OCI-M2 (cell line): ENCODE measurements around the gene FIBIN.
"Not testable (repeated sequence)": the region's sequence is repeated elsewhere in the genome, so short reads cannot be mapped to it uniquely, and the experiment has no call there.

Experiments
- DNase-seq: peaks from one replicate; lab custom pipeline; 2025; ENCODE audit not compliant: unreplicated experiment; lab: John Stamatoyannopoulos, UW

FIBIN gene

DNA sequence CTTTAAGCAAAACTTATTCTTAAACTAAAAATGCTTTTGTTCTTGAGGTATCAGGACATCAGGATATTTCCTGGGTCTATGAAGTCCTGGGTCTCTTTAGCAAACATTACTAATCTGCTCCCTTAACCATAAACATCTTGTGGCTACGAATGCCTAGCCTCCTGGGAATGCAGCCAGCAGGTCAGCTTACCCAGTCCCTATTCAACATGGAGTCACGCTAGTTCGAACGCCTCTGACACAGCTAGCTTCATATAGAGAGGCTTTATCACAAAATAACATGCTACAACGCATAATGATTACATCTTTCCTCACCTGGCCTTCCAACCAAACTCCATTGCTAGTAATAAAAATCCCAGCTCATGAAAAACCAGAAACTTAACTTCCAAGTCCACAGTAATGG is 17.5 kb upstream of the FIBIN start:
- DNase-seq = no peak

DNA sequence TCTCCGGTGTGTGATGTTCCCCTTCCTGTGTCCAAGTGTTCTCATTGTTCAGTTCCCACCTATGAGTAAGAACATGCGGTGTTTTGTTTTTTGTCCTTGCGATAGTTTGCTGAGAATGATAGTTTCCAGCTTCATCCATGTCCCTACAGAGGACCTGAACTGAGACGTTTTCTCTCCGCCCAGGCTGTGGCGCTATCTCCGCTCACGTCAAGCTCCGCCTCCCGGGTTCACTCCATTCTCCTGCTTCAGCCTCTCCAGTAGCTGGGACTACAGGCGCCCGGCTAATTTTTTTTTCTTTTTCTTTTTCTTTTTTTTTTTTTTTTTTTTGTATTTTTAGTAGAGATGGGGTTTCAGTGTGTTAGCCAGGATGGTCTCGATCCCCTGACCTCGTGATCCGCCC is 16.7 kb upstream of the FIBIN start:
- not testable (repeated sequence) for DNase-seq

DNA sequence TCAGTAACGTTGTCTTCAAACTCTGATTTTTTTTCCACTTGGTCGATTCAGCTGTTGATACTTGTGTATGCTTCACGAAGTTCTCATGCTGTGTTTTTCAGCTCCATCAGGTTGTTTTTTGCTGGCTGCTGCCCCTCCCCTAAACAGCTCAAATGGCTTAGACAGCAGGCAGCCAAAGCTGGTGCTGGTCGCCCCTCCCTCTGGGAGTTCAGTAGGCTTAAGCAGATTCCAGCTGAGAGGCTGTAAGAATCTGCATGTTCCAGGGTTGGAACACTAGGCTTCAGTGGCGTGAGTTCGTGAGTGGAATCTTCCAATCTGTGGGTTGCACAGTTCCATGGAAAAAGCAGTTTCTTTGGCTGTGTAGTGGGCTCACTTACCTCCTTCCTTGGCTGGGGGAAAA is 10.3 kb upstream of the FIBIN start:
- DNase-seq = no peak

DNA sequence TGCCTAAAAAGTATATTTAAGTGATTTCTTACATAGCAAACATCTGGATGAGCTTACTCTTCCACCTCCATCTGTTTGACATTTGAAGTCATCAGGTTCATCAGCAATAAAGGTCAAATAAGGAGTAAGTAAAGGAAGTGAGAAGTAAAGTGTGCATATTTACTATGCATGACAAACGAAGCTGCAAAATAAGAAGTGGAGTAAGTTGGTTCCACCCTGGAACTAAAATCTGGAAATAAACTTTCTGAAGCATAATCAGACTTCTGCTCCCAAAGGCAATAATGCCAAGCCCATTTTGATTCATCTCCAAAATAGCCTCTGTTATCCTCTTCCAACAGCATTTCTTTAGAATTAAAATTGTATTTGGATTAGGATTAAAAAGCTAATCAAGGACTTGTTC is 8.4 kb upstream of the FIBIN start:
- DNase-seq = no peak

- no peak for DNase-seq
Measured at GRCh38 chr11:26985943-26986342, 8.0 kb upstream of the FIBIN start.

- no peak for DNase-seq
Measured at GRCh38 chr11:26987272-26987671, 6.6 kb upstream of the FIBIN start.

GRCh38 chr11:26987731-26988130 is 6.2 kb upstream of the FIBIN start:
- DNase-seq = no peak

GRCh38 chr11:26992031-26992541 is 1.8 kb upstream of the FIBIN start:
- DNase-seq = no peak

DNA sequence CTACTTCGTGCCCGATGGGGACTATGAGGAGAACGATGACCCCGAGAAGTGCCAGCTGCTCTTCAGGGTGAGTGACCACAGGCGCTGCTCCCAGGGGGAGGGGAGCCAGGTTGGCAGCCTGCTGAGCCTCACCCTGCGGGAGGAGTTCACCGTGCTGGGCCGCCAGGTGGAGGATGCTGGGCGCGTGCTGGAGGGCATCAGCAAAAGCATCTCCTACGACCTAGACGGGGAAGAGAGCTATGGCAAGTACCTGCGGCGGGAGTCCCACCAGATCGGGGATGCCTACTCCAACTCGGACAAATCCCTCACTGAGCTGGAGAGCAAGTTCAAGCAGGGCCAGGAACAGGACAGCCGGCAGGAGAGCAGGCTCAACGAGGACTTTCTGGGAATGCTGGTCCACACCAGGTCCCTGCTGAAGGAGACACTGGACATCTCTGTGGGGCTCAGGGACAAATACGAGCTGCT is 751 bp downstream of the FIBIN start:
- no peak for DNase-seq

DNA sequence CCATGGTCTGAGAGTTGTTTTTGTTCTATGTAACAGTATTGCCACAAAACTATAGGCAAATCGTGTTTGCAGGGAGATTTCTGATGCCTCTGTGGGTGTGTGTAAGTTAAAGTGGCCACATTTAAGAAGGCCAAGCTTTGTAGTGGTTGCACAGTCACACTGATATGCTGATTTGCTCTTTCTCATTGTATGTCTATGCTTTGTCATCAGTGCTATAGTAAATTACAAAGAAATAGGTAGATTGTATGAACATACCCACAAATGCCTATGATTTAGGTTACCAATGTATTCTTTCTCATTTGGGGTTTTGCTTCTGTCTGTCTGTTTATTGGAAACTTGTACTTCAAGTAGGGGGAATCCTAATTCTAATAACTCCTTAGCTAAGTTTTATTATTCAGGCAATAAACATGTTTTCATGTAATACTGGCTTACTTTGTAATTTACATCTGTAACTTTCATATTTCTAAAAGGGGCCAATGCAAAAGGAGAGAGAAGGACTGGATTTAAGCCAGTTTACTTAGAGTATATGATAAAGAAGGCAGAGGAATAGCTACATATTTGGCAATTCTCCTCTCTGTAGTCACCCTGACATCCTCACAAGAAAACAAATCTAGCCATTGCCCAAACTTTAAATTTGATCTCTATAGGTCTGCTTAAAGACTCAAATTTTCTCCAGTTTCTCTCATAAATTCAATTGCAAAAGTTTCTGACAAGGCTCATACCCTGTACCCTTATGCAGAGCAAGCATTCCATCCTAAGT is 2.0 kb downstream of the FIBIN start:
- no peak for DNase-seq

DNA sequence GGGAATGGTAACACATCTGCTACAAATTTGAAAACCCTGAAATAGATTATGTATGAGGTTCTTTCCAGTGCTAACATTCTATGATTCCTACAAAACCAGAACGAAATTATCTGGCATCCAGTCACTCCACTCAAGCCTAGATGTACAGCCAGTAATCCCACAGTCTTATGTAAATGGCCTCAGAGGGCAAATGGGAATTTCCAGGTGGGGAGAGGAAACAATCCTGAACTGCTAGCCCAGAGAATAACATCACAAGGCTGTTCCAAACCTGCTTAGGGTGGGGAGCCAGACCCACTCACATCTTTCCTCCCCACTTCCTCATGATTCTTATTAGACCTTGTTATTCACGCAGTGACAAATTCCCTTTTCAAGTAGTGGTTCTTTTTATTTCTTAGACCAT is 3.5 kb downstream of the FIBIN start:
- DNase-seq = no peak

DNA sequence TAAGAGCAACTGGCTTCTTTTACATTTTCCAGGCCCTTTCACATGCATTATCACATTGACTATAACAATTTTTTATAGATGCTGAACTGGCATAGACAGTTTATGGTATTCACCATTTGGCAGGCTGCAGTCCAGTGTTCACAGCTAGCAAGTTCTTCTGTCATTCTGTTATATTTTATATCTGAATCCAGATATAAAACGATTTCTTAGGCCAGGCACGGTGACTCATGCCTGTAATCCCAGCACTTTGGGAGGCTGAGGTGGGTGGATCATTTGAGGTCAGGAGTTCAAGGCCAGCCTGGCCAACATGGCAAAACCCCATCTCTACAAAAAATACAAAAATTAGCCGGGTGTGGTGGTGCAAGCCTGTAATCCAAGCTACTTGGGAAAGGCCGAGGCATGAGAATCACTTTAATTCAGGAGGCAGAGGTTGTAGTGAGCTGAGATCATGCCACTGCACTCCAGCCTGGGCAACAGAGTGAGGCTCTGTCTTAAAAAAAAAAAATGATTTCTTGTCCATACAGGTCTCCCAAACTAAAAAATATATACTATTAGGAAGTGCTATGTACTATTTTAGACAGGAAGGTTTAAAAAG is 7.3 kb downstream of the FIBIN start:
- not testable (repeated sequence) for DNase-seq

GRCh38 chr11:27002431-27002830 is 8.5 kb downstream of the FIBIN start:
- DNase-seq = no peak

DNA sequence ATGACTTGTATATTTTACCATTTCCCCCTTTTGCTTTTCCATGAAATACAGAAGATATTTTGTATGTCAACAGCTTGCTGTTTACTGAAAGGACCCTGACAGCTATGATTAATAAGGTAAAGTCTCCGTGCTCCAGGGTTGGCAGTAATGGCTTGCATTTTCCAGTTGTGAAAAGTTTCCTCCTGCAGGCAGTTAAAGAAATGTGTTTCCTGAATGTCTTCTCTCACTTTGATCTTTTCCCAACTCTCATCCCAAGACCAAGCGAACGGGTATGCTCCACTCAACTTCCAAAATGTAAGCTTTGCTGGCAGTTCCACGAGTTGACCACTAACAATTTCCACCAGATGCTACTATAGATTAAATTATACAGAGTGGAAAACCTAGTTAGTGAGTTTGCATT is 8.9 kb downstream of the FIBIN start:
- DNase-seq = no peak

- no peak for DNase-seq
Measured at GRCh38 chr11:27004103-27004502, 10.2 kb downstream of the FIBIN start.

DNA sequence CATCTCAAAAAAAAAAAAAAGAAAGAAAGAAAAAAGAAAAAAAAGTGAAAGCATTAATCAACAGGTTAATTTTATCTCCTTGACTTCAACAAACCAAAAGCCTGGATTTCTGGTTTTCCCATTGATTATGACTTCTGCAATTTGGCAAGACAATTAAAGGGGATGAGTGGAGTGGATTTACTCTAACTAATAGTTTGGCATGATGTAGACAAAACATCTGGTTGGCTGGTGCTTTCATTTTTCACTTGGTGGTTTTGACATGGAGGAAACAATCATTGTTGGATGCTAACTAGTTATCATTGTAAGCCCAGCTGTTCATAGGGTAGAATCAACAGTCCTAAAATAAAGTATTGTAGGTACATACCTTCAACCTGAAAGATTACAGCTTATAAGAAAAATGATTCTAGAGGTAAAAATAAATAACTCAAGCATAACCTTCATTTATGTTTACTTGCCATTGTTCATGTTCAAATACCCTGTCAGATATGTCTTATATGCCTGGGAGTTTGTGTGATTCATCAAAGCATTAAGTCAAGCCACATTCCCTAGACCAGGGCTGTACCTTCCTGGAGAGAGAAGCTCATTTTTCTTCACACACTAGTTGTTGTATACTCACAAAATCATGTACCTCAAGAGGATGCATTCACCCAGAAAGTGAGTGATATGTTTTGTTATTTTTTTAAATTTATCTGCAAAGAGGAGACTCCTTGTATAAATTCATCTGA is 15.1 kb downstream of the FIBIN start:
- no peak for DNase-seq

- no peak for DNase-seq
Measured at GRCh38 chr11:27011560-27012233, 17.8 kb downstream of the FIBIN start.

DNA sequence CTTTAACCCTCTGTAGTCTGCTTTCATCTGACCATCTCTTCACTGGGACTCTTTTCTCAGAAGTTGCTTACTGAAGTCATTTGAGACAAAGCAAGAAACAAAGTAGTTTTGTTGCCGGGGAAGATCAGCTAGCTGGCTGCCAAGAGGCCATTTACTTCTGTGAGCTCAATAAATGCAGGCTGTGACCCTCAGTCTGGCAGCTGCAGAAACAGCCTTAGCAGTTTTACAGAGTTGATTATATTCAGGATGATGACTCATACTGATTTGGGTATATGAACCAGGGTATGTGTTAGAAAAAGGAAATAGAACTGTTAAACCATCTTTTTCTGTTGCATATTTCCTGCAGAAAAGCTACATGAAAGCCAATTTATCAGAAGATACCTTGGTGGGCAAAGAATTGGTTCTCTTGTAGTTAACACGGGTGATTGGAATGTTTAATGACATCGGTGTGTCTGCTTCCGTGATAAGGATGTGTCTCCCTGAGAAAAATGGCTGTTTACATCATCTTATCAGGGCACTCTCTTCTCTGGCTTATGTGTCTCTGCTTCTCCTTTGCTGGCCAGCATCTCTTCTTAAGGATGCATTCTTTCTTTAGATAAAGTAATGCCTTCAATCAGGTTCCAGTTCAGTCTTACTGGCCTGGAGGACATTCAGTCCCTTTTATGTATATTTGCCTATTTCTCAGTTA is 18.5 kb downstream of the FIBIN start:
- DNase-seq = peak; percentile 12

- no peak for DNase-seq
Measured at GRCh38 chr11:27013781-27014361, 20.0 kb downstream of the FIBIN start.

DNA sequence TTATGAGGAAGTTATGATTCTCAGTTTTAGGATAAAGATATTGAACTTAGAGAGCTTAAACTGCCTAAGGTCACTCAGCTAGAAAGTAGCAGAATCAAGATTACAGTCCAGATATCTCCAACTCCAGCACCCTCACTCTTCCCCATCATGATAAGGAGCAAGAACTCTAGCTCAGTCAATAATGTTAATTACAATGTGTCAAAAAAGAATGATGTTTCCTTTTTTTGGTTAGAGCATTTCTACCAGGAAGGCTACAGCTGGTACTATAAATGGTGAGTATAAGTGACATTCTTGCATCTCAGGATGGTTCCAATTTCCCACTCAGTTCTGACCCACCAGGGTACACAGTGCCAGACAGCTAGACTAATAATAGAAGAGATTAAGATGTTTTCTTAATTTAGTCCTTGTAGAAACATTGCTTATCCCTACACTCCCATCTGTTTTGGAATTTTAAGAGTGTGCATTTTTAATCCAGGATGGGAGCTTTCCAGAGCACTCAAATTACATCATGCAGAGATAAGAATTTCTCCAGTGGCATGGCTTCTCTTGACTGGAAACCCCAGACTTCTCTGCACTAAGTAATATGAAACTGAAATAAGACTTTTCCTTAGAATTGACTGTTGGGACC is 25.1 kb downstream of the FIBIN start:
- no peak for DNase-seq
